Activated T-cell treated with anti-CD3 and anti-CD28 coated beads, Interleukin-2, amount 50 U/mL, for 4 hours (primary cell): ENCODE data around the gene NOL6. TPM values are rescaled to one million over a fixed set of nuclear protein-coding genes. Genes with fewer than 3 reads are reported as not detected.
A peak's percentile ranks its signal among the peaks of the same experiment; 100 is the strongest.

Experiments
- ATAC-seq, 2 donors: fragments of 200-7000 bp; cut with Tn5 transposase; one replicate each; pipeline ENCODE4 v1.10.0; 2021
- DNase-seq: peaks from one replicate; pipeline ENCODE4 v3.0.0-alpha.2; 2020
- H3K27me3 Mint-ChIP-seq: one replicate; pipeline ENCODE4 v1.8.0; 2021; ENCODE audit warnings: low read depth, mixed read lengths
- H3K36me3 Mint-ChIP-seq: one replicate; pipeline ENCODE4 v1.8.0; 2022; ENCODE audit warnings: mixed read lengths; ENCODE audit not compliant: insufficient read depth
- H3K4me1 Mint-ChIP-seq: one replicate; pipeline ENCODE4 v1.8.0; 2021; ENCODE audit warnings: low read depth, mixed read lengths
- H3K4me3 Mint-ChIP-seq: one replicate; pipeline ENCODE4 v1.8.0; 2021; ENCODE audit warnings: mild to moderate bottlenecking, moderate library complexity, mixed read lengths
- H3K9me3 Mint-ChIP-seq: one replicate; pipeline ENCODE4 v1.8.0; 2021; ENCODE audit warnings: mixed read lengths
- total RNA-seq, 3 donors: library from RNA; stranded (reverse); gene quantifications; one replicate each; pipeline ENCODE4 v1.2.1, GENCODE V29; 2021

NOL6 gene
- total RNA-seq, 3 donors from 2014 or later = 150 to 170 (median 165) TPM

- H3K36me3 Mint-ChIP-seq = no peaks in the 10 kb centered on the region
- ATAC-seq (peak; percentile 27 to 31), DNase-seq (no peak)
- H3K4me3 Mint-ChIP-seq = no peak overlapping the region
- H3K4me1 Mint-ChIP-seq = peaks cover 61% of the 10 kb centered on the region
- no peaks in the 10 kb centered on the region for H3K9me3 Mint-ChIP-seq
- H3K27me3 Mint-ChIP-seq = no peaks in the 10 kb centered on the region
Measured at GRCh38 chr9:33453286-33453860, 20.4 kb downstream of the NOL6 start.

- peak; percentile 49 for DNase-seq
- no peak overlapping the region for H3K4me3 Mint-ChIP-seq
Measured at GRCh38 chr9:33452828-33453271, 20.9 kb downstream of the NOL6 start.

DNA sequence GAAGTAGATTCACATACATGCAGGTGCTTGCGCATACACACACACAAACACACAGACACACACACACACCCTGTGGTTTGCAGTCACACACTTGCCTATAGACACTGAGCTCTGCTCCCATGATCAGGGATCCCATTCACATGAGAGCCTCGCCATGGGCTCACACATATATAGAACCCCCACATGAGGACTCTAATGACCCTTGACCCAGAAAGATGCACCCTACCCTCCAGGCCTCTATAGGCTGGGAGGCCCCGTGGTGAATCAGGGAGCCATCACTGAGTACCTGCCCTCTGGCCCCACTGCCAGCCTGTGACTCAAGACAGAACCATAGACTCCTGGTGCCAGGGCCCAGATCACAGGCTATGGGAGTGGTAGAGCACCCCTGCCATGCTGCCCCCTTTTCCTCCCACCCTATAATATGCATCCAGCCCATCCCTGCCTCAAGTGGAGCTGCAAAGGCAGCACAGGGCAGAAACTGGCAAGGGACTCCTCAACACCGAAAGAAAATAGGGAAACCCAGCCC, 23.0 kb downstream of the NOL6 start:
- no peak overlapping the region for H3K4me3 Mint-ChIP-seq
- H3K4me1 Mint-ChIP-seq = peaks cover 60% of the 10 kb centered on the region
- no peak for DNase-seq
- H3K9me3 Mint-ChIP-seq = no peaks in the 10 kb centered on the region
- no peaks in the 10 kb centered on the region for H3K27me3 Mint-ChIP-seq
- no peak for ATAC-seq
- H3K36me3 Mint-ChIP-seq = no peaks in the 10 kb centered on the region

More at GRCh38 chr9:33452828-33453271, 20.9 kb downstream of the NOL6 start:
- no peaks in the 10 kb centered on the region for H3K27me3 Mint-ChIP-seq
- ATAC-seq = peak; percentile 81 to 85
- peaks cover 63% of the 10 kb centered on the region for H3K4me1 Mint-ChIP-seq
- H3K9me3 Mint-ChIP-seq = no peaks in the 10 kb centered on the region
- H3K36me3 Mint-ChIP-seq = no peaks in the 10 kb centered on the region

GRCh38 chr9:33449715-33450114, 24.0 kb downstream of the NOL6 start:
- Mint-ChIP-seq H3K36me3 (no peaks in the 10 kb centered on the region), H3K4me3 (no peak overlapping the region), H3K27me3 (no peaks in the 10 kb centered on the region), H3K9me3 (no peaks in the 10 kb centered on the region), H3K4me1 (peaks cover 67% of the 10 kb centered on the region)
- no peak for ATAC-seq
- no peak for DNase-seq

DNA sequence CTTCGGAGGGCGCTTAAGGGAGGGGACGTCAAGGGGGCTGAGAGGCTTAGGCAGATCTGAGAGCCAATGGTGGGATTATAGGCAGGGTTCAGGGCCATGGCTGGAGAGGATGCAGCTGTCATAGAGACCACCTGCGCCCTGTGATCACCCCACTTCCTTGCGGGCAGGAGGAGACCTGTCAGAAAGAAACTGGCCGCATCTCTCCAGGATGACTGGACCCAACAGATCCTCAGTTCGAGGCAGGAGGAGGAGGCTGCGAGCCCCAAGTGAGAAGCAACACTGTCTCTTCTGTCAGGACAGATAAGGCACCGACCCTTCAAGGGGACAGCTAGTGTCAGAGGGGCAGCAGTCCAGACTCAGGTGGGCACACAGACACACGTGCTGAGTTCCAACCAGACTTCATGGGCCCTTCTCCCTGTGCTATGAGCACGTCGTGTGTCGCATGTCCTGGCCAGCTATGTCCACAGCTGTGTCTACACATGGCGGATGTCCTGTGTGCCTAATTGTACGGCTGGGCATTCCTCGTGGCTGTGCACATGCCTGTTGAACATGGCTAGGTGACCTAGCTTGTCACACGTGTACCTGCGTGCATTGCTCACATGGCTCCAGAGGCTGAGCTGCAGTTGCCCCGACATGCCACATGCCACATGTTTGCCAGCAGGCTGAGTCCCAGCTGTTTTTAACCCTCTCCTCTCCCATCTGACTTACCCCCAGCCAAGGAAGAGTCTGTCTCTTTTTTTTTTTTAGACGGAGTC, 25.7 kb downstream of the NOL6 start:
- Mint-ChIP-seq H3K4me1 (peaks cover 53% of the 10 kb centered on the region), H3K27me3 (no peaks in the 10 kb centered on the region), H3K4me3 (peak overlapping the region; percentile 73), H3K9me3 (no peaks in the 10 kb centered on the region), H3K36me3 (no peaks in the 10 kb centered on the region)
- no peak for DNase-seq
- ATAC-seq = no peak

DNA sequence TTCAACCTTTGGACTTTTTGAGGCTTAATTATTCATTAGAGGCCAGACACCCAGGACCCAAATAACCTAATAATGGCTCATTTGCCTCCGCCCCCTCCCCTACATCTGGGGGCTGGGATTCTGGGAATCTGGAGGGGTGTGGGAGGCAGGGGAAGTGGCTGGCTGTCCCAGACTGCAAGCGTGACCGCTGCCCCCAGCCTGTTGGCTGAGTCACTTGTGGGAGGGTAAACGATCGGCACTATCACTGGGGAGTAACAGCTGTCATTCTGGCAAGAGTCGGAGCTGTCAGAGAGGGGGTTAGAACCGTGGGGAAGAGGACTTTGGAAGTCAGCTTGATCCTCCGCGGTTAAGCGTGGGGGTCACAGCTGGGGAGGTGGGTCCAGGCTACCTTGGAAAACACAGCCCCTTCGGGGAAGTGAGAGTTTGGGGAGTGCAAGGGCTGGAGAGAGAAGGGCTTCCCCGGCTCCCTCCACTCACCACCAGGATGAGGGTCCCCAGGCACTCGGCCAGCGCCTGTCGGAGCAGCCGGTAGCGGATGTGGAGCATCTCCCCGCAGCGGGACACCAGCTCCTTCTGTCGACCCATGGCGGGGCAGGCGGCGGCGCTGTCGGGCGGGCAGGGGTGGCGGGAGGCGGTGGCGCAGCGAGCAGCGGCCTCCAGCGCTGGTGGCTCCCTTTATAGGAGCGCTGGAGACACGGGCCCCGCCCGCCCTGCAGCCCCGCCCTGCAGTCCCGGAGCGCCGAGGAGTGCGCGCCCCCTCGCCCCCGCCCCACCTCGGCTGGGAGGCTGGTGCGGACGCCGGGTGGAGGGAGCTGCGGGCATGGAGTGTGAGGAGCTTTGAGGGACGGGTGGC, 26.6 kb downstream of the NOL6 start, which contains the start of gene AQP3:
TSS of gene AQP3 (minus strand) at position 648 of the 853 bp plus-strand sequence. CDS start at position 585, 63 bp downstream.
- Mint-ChIP-seq H3K4me1 (peaks cover 45% of the 10 kb centered on the region), H3K36me3 (peaks cover 4% of the 10 kb centered on the region), H3K9me3 (no peaks in the 10 kb centered on the region), H3K4me3 (peak within 1 kb of the TSS; percentile 88), H3K27me3 (no peaks in the 10 kb centered on the region)
- ATAC-seq (peak; percentile 74 to 75), DNase-seq (peak; percentile 62)

GRCh38 chr9:33446240-33446945, 27.3 kb downstream of the NOL6 start:
- DNase-seq (peak; percentile 33), ATAC-seq (peak; percentile 73 to 76)
- peaks cover 4% of the 10 kb centered on the region for H3K36me3 Mint-ChIP-seq
- no peaks in the 10 kb centered on the region for H3K27me3 Mint-ChIP-seq
- no peaks in the 10 kb centered on the region for H3K9me3 Mint-ChIP-seq
- peak overlapping the region; percentile 88 for H3K4me3 Mint-ChIP-seq
- peaks cover 47% of the 10 kb centered on the region for H3K4me1 Mint-ChIP-seq

GRCh38 chr9:33445389-33446239, 28.1 kb downstream of the NOL6 start:
- DNase-seq (no peak), ATAC-seq (no peak)
- H3K9me3 Mint-ChIP-seq = no peaks in the 10 kb centered on the region
- H3K36me3 Mint-ChIP-seq = peaks cover 4% of the 10 kb centered on the region
- peaks cover 45% of the 10 kb centered on the region for H3K4me1 Mint-ChIP-seq
- H3K27me3 Mint-ChIP-seq = no peaks in the 10 kb centered on the region
- H3K4me3 Mint-ChIP-seq = peak overlapping the region; percentile 88

DNA sequence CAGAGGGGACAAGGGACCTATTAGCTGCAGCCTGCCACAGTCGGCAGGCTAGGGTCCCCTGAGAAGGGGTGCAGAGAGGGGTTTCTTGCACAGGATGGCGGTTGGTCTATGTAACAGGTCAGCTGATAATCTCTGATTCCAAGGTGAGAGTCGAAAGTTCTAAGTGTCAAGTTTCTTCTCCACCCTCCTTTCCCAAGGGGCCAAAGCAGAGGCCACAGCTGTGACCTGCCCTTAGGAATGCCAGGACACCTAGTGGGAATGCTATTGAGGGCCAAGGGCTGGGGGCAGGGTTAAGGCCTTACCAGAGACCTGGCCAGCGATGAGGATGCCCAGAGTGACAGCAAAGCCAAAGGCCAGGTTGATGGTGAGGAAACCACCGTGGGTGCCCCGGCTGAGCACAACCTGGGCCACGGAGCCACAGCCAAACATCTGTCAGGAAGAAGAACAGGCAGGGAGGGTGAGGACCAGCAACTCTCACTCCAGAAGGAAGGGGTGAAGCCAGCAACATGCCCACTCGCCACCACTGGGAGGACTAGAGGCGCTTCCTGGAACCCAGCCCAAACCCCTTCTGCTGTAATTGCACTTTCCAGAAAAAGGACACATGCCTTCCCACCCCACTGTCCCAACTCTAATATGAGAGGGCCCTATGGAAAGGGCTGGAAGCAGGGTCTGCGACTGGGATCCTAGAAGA, 30.1 kb downstream of the NOL6 start:
- Mint-ChIP-seq H3K36me3 (peaks cover 7% of the 10 kb centered on the region), H3K9me3 (no peaks in the 10 kb centered on the region)

DNA sequence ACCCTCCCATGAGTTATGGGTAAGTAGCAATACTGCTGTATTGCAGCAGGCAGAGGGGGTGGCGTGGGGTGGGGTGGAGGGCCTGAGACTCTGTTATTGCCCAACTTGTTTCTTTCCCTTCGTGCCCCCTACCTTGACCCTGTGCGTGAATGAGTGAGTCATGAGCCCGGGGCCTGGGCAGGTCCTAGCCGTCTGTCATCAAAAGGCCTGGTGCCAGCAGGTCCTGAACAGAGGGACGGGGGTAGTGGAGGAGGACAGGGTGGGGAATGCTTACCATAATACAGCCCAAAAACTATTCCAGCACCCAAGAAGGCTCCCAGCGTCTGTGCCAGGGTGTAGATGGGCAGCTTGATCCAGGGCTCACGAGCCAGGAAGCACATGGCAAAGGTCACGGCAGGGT, 30.7 kb downstream of the NOL6 start:
- Mint-ChIP-seq H3K4me1 (peaks cover 42% of the 10 kb centered on the region), H3K9me3 (no peaks in the 10 kb centered on the region), H3K36me3 (peaks cover 7% of the 10 kb centered on the region), H3K4me3 (no peak overlapping the region), H3K27me3 (no peaks in the 10 kb centered on the region)
- ATAC-seq (no peak), DNase-seq (no peak)

More for the DNA sequence above, 30.1 kb downstream of the NOL6 start:
- Mint-ChIP-seq H3K4me1 (peaks cover 47% of the 10 kb centered on the region), H3K27me3 (no peaks in the 10 kb centered on the region), H3K4me3 (no peak overlapping the region)
- DNase-seq (no peak), ATAC-seq (no peak)

DNA sequence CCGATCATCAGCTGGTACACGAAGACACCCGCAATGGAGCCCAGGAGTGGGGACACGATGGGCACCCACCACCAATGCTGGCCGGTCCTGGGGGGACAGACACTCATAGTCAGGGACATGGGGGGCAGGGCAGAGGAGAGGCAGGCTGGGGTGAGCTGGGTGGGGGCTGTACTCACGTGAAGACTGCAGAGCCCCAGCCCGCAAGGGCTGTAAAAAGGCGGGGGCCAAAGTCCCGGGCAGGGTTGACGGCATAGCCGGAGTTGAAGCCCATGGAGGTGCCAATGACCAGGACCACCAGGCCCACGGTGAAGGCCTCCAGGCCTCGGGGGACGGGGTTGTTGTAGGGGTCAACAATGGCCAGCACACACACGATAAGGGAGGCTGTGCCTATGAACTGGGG, 31.6 kb downstream of the NOL6 start:
- H3K4me1 Mint-ChIP-seq = peaks cover 40% of the 10 kb centered on the region
- H3K9me3 Mint-ChIP-seq = no peaks in the 10 kb centered on the region
- no peak for DNase-seq
- no peak for ATAC-seq
- H3K4me3 Mint-ChIP-seq = no peak overlapping the region
- H3K36me3 Mint-ChIP-seq = peaks cover 7% of the 10 kb centered on the region
- no peaks in the 10 kb centered on the region for H3K27me3 Mint-ChIP-seq

DNA sequence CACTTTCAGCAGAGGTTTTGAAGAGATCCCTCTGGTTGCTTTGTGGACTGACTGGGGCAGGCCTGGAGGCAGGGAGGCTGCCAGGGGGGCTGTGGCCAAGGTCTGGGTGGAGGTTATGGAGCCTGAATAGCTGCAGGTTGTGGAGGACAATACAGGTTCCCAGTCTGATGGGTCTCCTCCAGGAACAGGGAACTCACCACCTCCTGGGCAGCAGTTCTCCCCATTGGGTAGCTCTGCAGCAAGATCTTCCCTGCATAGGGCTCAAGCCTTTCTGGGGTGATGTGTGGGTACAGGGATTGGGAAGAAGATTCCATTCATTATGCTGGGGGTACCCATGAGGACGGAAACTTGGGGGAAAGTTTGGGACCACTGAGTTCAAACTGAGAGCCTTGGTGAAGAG, 33.1 kb downstream of the NOL6 start:
- peaks cover 24% of the 10 kb centered on the region for H3K4me1 Mint-ChIP-seq
- H3K4me3 Mint-ChIP-seq = no peak overlapping the region
- no peaks in the 10 kb centered on the region for H3K9me3 Mint-ChIP-seq
- no peaks in the 10 kb centered on the region for H3K27me3 Mint-ChIP-seq
- DNase-seq = no peak
- peaks cover 7% of the 10 kb centered on the region for H3K36me3 Mint-ChIP-seq
- no peak for ATAC-seq
